Metanephros (tissue), 2 donors: Measurements from ENCODE around the gene RIPOR3. TPM values are rescaled to one million over a fixed set of nuclear protein-coding genes. Genes with fewer than 3 reads are reported as not detected.

Experiments
- small RNA-seq: library from RNA; depleted of rRNA; stranded (forward); fragments of <200 nt; gene quantifications from one replicate; pipeline ENCODE3, GENCODE V24; 2014; ENCODE audit warnings: low replicate concordance
- total RNA-seq: library from RNA; depleted of rRNA; stranded (reverse); fragments of >200 nt; gene quantifications from one replicate; pipeline ENCODE4 v1.2.3, GENCODE V29; 2014

Gene RIPOR3
- total RNA-seq: 18.1 TPM

GRCh38 chr20:50690650-50691572 lies at the start of gene RIPOR3:
Gene RIPOR3, minus strand, starts transcription at chr20:50691542. Its CDS starts 414 bp downstream, at chr20:50691128.

GRCh38 chr20:50731055-50731929 lies 40.0 kb upstream of the RIPOR3 start, which contains the start of gene PARD6B:
Gene PARD6B, plus strand, starts transcription at chr20:50731580. Its CDS starts 207 bp downstream, at chr20:50731787.

Small RNA genes within 50 kb of the gene (small RNA-seq; reads per million reads assigned to genes)
- gene MIR1302-5 (not detected), gene MIR645 (not detected), gene RF00019 (not detected)

Other genes with a start within 250 kb of the RIPOR3 start
- gene PTPN1, start 181.2 kb downstream of the RIPOR3 start, total RNA-seq: 17.7 TPM
- 50.8 TPM for gene PARD6B, start 40.0 kb upstream of the RIPOR3 start, total RNA-seq
- gene BCAS4, start 103.5 kb upstream of the RIPOR3 start, total RNA-seq: 4.8 TPM
- gene ADNP, start 239.9 kb upstream of the RIPOR3 start, total RNA-seq: 59.9 TPM